ENCODE results near the gene RSF1. TPM values are rescaled to one million over a fixed set of nuclear protein-coding genes. Genes with fewer than 3 reads are reported as not detected.

Gene RSF1
- total and polyA plus RNA-seq, 4 donors: 5.2 to 33.1 (median 13.4) TPM

DNA sequence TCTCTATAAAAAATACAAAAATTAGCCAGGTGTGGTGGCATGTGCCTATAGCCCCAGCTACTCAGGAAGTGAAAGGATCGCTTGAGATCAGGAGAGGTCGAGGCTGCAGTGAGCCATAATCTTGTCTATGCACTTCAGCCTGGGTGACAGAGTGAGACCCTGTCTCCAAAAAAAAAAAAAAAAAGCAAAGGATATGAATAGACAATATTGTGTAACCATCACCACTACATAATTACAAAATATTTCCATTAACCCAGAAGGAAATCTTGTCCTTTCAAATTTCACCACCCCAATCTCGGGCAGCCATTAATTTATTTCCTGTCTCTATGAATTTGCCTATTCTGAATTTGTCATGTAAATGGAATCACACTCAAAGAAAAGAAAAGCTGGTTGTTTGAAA lies 21.2 kb downstream of the RSF1 start:
- H3K27ac ChIP-seq (ENCODE audit: low read depth in 1 of 2, low read length in 2 of 2): no peak overlapping the region
- no peaks in the 10 kb centered on the region for H3K27me3 ChIP-seq (ENCODE audit: control insufficient read depth in 4 of 4, insufficient read depth in 4 of 4, low read length in 3 of 4)
- H3K9me3 ChIP-seq (ENCODE audit: control insufficient read depth in 4 of 4, low read length in 3 of 4): no peaks in the 10 kb centered on the region
- DNase-seq (ENCODE audit: low spot score): no peak
- WGBS: 83% methylated on average over 3 of the region's 3 CpGs
- no peak overlapping the region for H3K9ac ChIP-seq (ENCODE audit: low read depth in 1 of 2, low read length in 2 of 2)
- H3K4me3 ChIP-seq (ENCODE audit: low read depth in 1 of 3, low read length in 3 of 3): no peak overlapping the region
- H3K4me1 ChIP-seq (ENCODE audit: control insufficient read depth in 4 of 4, insufficient read depth in 4 of 4, low read length in 3 of 4): peaks cover 0 to 1% (median 0%) of the 10 kb centered on the region in 4 donors
- H3K36me3 ChIP-seq (ENCODE audit: control insufficient read depth in 4 of 4, insufficient read depth in 3 of 4, low read depth in 1 of 4, low read length in 3 of 4): no peaks in the 10 kb centered on the region
- no peak for TF ChIP-seq GABPA (IDR thresholded peaks at IDR 0.05 in 1 of 2, conservative IDR thresholded peaks at IDR 0.05 in 1 of 2)
- TF ChIP-seq, protein P1, sequence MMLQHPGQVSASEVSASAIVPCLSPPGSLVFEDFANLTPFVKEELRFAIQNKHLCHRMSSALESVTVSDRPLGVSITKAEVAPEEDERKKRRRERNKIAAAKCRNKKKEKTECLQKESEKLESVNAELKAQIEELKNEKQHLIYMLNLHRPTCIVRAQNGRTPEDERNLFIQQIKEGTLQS (IDR thresholded peaks at IDR 0.05): no peak
- no peak for TF ChIP-seq HNF4G (IDR thresholded peaks at IDR 0.05)
- no peak for TF ChIP-seq TAF1 (conservative IDR thresholded peaks at IDR 0.05)
- no peak for TF ChIP-seq FOXA2 (IDR thresholded peaks at IDR 0.05)
- TF ChIP-seq SP1 (IDR thresholded peaks at IDR 0.05): no peak
- TF ChIP-seq, protein P2, sequence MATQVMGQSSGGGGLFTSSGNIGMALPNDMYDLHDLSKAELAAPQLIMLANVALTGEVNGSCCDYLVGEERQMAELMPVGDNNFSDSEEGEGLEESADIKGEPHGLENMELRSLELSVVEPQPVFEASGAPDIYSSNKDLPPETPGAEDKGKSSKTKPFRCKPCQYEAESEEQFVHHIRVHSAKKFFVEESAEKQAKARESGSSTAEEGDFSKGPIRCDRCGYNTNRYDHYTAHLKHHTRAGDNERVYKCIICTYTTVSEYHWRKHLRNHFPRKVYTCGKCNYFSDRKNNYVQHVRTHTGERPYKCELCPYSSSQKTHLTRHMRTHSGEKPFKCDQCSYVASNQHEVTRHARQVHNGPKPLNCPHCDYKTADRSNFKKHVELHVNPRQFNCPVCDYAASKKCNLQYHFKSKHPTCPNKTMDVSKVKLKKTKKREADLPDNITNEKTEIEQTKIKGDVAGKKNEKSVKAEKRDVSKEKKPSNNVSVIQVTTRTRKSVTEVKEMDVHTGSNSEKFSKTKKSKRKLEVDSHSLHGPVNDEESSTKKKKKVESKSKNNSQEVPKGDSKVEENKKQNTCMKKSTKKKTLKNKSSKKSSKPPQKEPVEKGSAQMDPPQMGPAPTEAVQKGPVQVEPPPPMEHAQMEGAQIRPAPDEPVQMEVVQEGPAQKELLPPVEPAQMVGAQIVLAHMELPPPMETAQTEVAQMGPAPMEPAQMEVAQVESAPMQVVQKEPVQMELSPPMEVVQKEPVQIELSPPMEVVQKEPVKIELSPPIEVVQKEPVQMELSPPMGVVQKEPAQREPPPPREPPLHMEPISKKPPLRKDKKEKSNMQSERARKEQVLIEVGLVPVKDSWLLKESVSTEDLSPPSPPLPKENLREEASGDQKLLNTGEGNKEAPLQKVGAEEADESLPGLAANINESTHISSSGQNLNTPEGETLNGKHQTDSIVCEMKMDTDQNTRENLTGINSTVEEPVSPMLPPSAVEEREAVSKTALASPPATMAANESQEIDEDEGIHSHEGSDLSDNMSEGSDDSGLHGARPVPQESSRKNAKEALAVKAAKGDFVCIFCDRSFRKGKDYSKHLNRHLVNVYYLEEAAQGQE (IDR thresholded peaks at IDR 0.05): no peak
- TF ChIP-seq, protein P3, sequence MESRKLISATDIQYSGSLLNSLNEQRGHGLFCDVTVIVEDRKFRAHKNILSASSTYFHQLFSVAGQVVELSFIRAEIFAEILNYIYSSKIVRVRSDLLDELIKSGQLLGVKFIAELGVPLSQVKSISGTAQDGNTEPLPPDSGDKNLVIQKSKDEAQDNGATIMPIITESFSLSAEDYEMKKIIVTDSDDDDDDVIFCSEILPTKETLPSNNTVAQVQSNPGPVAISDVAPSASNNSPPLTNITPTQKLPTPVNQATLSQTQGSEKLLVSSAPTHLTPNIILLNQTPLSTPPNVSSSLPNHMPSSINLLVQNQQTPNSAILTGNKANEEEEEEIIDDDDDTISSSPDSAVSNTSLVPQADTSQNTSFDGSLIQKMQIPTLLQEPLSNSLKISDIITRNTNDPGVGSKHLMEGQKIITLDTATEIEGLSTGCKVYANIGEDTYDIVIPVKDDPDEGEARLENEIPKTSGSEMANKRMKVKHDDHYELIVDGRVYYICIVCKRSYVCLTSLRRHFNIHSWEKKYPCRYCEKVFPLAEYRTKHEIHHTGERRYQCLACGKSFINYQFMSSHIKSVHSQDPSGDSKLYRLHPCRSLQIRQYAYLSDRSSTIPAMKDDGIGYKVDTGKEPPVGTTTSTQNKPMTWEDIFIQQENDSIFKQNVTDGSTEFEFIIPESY (IDR thresholded peaks at IDR 0.05): no peak
- TF ChIP-seq YY1 (IDR thresholded peaks at IDR 0.05): no peak
- TF ChIP-seq, protein P4, sequence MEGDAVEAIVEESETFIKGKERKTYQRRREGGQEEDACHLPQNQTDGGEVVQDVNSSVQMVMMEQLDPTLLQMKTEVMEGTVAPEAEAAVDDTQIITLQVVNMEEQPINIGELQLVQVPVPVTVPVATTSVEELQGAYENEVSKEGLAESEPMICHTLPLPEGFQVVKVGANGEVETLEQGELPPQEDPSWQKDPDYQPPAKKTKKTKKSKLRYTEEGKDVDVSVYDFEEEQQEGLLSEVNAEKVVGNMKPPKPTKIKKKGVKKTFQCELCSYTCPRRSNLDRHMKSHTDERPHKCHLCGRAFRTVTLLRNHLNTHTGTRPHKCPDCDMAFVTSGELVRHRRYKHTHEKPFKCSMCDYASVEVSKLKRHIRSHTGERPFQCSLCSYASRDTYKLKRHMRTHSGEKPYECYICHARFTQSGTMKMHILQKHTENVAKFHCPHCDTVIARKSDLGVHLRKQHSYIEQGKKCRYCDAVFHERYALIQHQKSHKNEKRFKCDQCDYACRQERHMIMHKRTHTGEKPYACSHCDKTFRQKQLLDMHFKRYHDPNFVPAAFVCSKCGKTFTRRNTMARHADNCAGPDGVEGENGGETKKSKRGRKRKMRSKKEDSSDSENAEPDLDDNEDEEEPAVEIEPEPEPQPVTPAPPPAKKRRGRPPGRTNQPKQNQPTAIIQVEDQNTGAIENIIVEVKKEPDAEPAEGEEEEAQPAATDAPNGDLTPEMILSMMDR (IDR thresholded peaks at IDR 0.05; ENCODE audit: low read depth, low read length, missing input control): no peak
- TF ChIP-seq JUND (IDR thresholded peaks at IDR 0.05): no peak

DNA sequence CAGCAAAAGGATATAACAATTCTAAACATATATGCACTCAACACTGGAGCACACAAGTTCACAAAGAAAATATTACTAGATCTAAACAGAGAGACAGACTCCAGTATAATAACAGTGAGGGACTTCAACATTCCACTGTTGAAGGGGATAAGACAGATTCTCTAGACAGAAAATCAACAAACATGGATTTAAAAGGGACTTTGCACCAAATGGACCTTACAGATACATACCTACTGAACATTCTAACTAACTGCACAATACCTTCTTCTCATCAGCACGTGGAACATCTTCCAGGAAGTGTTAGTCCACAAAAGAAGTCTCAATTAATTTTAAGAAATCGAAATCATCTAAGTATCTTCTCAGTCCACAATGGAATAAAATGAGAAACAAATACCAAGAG lies 26.6 kb downstream of the RSF1 start:
- Histone ChIP-seq H3K36me3 (ENCODE audit: control insufficient read depth in 4 of 4, insufficient read depth in 3 of 4, low read depth in 1 of 4, low read length in 3 of 4) (no peaks in the 10 kb centered on the region), H3K27me3 (ENCODE audit: control insufficient read depth in 4 of 4, insufficient read depth in 4 of 4, low read length in 3 of 4) (no peaks in the 10 kb centered on the region), H3K9ac (ENCODE audit: low read depth in 1 of 2, low read length in 2 of 2) (no peak overlapping the region), H3K9me3 (ENCODE audit: control insufficient read depth in 4 of 4, low read length in 3 of 4) (no peaks in the 10 kb centered on the region), H3K27ac (ENCODE audit: low read depth in 1 of 2, low read length in 2 of 2) (no peak overlapping the region), H3K4me1 (ENCODE audit: control insufficient read depth in 4 of 4, insufficient read depth in 4 of 4, low read length in 3 of 4) (no peaks in the 10 kb centered on the region), H3K4me3 (ENCODE audit: low read depth in 1 of 3, low read length in 3 of 3) (no peak overlapping the region)
- TF ChIP-seq, protein P2 (IDR thresholded peaks at IDR 0.05): no peak
- TF ChIP-seq FOXA1 (IDR thresholded peaks at IDR 0.05): no peak
- no peak for TF ChIP-seq TAF1 (conservative IDR thresholded peaks at IDR 0.05)
- TF ChIP-seq, protein P3 (IDR thresholded peaks at IDR 0.05): no peak
- TF ChIP-seq EGR1 (IDR thresholded peaks at IDR 0.05; ENCODE audit: low read depth in 2 of 2): no peak
- TF ChIP-seq, protein P4 (IDR thresholded peaks at IDR 0.05; ENCODE audit: low read depth, low read length, missing input control): no peak
- TF ChIP-seq NR2F2 (IDR thresholded peaks at IDR 0.05): no peak
- TF ChIP-seq, protein P5, sequence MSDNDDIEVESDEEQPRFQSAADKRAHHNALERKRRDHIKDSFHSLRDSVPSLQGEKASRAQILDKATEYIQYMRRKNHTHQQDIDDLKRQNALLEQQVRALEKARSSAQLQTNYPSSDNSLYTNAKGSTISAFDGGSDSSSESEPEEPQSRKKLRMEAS (IDR thresholded peaks at IDR 0.05): no peak
- TF ChIP-seq FOXA2 (IDR thresholded peaks at IDR 0.05): no peak
- DNase-seq (ENCODE audit: low spot score): no peak
- WGBS: 95% methylated on average over 2 of the region's 2 CpGs
